Muscle layer of colon (tissue), 2 donors: ENCODE data around the gene MRPS27.

Experiments
- H3K27ac ChIP-seq: one replicate; pipeline ENCODE4 v1.7.0; 2013; ENCODE audit warnings: low read depth, mild to moderate bottlenecking, low read length, moderate library complexity
- H3K27me3 ChIP-seq, 2 donors: one replicate each; pipeline ENCODE4 v1.7.0; 2013; ENCODE audit warnings: low read length in 2 of 2, mild to moderate bottlenecking in 2 of 2; ENCODE audit not compliant: insufficient read depth in 2 of 2, control insufficient read depth in 1 of 2
- H3K36me3 ChIP-seq: one replicate; pipeline ENCODE4 v1.7.0; 2013; ENCODE audit warnings: mild to moderate bottlenecking, low read length; ENCODE audit not compliant: insufficient read depth
- H3K4me1 ChIP-seq: one replicate; pipeline ENCODE4 v1.7.0; 2013; ENCODE audit warnings: mild to moderate bottlenecking, low read length; ENCODE audit not compliant: insufficient read depth
- H3K4me3 ChIP-seq, 2 donors: one replicate each; pipeline ENCODE4 v1.7.0; 2013; ENCODE audit warnings: low read length in 2 of 2, low read depth in 1 of 2, mild to moderate bottlenecking in 1 of 2, moderate library complexity in 1 of 2
- H3K9ac ChIP-seq: one replicate; pipeline ENCODE4 v1.7.0; 2013; ENCODE audit warnings: low read length
- H3K9me3 ChIP-seq: one replicate; pipeline ENCODE4 v1.7.0; 2013; ENCODE audit warnings: mild to moderate bottlenecking, low read length
- donor health status: abdominal sarcoma.
- donor health status: Adenocarcinoma of cecum.

The MRPS27 gene

DNA sequence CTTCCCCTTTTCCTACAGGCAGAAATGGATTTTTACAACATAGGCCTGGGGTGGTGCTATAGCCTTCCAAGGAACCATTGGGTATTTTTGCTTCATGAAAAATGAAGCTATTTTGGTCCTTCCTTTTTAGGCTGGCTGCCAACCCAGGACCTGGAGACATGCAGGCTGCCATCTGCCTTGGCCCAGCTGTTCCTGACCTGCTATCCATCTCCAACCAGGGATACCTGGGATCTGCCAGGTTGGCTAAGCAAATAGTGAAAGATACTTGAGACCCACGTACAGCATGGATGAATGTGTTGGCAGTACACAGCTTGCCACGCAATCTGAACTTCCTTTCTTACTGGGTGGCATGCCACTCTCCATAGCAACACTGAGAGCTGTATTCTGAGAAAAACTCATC lies 31.1 kb downstream of the MRPS27 start:
- Histone ChIP-seq H3K27ac (no peak overlapping the region), H3K4me3 (no peak overlapping the region), H3K9ac (no peak overlapping the region), H3K9me3 (no peaks in the 10 kb centered on the region), H3K4me1 (no peaks in the 10 kb centered on the region), H3K27me3 (no peaks in the 10 kb centered on the region), H3K36me3 (peaks cover 5% of the 10 kb centered on the region)

DNA sequence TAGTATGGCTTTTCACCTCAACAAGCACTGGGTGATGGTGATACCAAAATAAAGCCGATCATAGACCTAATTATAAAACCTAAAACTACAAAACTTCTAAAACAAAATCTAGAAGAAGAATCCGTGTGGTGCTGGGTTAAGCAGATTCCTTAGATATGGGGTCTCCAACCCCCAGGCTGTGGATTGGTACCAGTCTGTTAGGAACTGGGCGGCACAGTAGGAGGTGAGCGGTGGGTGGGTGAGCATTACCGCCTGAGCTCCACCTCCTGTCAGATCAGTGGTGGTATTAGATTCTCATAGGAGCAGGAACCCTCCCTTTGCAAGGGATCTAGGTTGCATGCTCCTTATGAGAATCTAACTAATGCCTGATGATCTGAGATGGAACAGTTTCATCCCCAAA lies 33.2 kb downstream of the MRPS27 start:
- H3K27ac ChIP-seq: no peak overlapping the region
- H3K4me1 ChIP-seq: peaks cover 18% of the 10 kb centered on the region
- no peaks in the 10 kb centered on the region for H3K9me3 ChIP-seq
- no peak overlapping the region for H3K9ac ChIP-seq
- no peaks in the 10 kb centered on the region for H3K27me3 ChIP-seq
- H3K36me3 ChIP-seq: peaks cover 5% of the 10 kb centered on the region
- no peak overlapping the region for H3K4me3 ChIP-seq

GRCh38 chr5:72285424-72285821 lies 34.6 kb downstream of the MRPS27 start:
- peaks cover 5% of the 10 kb centered on the region for H3K36me3 ChIP-seq
- peaks cover 32% of the 10 kb centered on the region for H3K4me1 ChIP-seq
- no peaks in the 10 kb centered on the region for H3K9me3 ChIP-seq
- H3K27ac ChIP-seq: no peak overlapping the region
- no peak overlapping the region for H3K9ac ChIP-seq
- H3K4me3 ChIP-seq: no peak overlapping the region
- H3K27me3 ChIP-seq: no peaks in the 10 kb centered on the region

- no peaks in the 10 kb centered on the region for H3K27me3 ChIP-seq
Observed at GRCh38 chr5:72284559-72285423, 35.2 kb downstream of the MRPS27 start.

GRCh38 chr5:72283358-72283757 lies 36.7 kb downstream of the MRPS27 start:
- Histone ChIP-seq H3K4me3 (no peak overlapping the region), H3K4me1 (peaks cover 33% of the 10 kb centered on the region), H3K9me3 (no peaks in the 10 kb centered on the region), H3K27ac (no peak overlapping the region), H3K36me3 (peaks cover 5% of the 10 kb centered on the region), H3K27me3 (no peaks in the 10 kb centered on the region), H3K9ac (no peak overlapping the region)

More at GRCh38 chr5:72284559-72285423, 35.2 kb downstream of the MRPS27 start:
- H3K4me1 ChIP-seq: peaks cover 33% of the 10 kb centered on the region
- H3K9me3 ChIP-seq: no peaks in the 10 kb centered on the region
- H3K36me3 ChIP-seq: peaks cover 5% of the 10 kb centered on the region
- no peak overlapping the region for H3K27ac ChIP-seq
- H3K9ac ChIP-seq: no peak overlapping the region
- no peak overlapping the region for H3K4me3 ChIP-seq

DNA sequence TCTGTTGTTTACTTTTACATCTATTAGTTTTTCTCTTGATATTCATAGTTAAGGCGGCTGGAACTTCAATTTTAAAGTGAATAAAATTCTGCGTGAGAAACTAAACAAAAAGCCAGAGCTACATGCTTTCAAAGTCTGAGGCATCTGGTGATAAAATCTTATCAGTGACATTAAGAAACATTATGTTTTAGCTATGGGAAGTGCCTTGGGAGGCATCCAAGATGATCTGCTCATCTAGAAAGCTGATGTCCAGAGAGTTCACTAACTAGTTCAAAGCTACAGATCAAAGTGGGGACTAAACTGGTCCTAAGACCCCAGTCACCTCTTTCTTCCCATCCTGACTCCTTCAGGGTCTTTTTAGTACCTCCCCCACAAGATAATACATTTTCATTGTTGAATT lies 37.2 kb downstream of the MRPS27 start:
- Histone ChIP-seq H3K4me1 (peaks cover 33% of the 10 kb centered on the region), H3K27ac (no peak overlapping the region), H3K9me3 (no peaks in the 10 kb centered on the region), H3K36me3 (peaks cover 4% of the 10 kb centered on the region), H3K9ac (no peak overlapping the region), H3K27me3 (no peaks in the 10 kb centered on the region), H3K4me3 (no peak overlapping the region)

- Histone ChIP-seq H3K4me3 (no peak overlapping the region), H3K36me3 (no peaks in the 10 kb centered on the region), H3K4me1 (peaks cover 33% of the 10 kb centered on the region), H3K27ac (peak overlapping the region; percentile 26), H3K9me3 (no peaks in the 10 kb centered on the region), H3K9ac (no peak overlapping the region), H3K27me3 (no peaks in the 10 kb centered on the region)
Observed at GRCh38 chr5:72281764-72282499, 38.1 kb downstream of the MRPS27 start.

DNA sequence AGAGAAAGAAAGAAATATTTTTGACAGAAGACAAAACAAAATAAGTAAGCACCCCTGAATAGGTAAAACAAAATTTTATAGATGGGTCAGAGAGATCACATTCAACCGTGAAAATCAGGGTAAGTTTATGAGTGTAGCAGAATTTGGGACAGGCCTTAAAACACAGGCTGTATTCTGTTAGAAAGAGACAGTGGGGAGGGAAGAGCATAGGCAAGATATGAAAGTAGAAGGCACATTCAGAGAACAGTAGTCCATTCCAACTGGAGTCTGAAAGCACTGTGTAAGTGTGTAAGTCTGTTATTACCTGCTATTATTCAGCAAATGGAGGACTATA lies 38.6 kb downstream of the MRPS27 start:
- H3K27me3 ChIP-seq: no peaks in the 10 kb centered on the region
- no peak overlapping the region for H3K9ac ChIP-seq
- no peak overlapping the region for H3K4me3 ChIP-seq
- H3K36me3 ChIP-seq: no peaks in the 10 kb centered on the region
- H3K27ac ChIP-seq: peak overlapping the region; percentile 26
- H3K4me1 ChIP-seq: peaks cover 33% of the 10 kb centered on the region
- no peaks in the 10 kb centered on the region for H3K9me3 ChIP-seq

DNA sequence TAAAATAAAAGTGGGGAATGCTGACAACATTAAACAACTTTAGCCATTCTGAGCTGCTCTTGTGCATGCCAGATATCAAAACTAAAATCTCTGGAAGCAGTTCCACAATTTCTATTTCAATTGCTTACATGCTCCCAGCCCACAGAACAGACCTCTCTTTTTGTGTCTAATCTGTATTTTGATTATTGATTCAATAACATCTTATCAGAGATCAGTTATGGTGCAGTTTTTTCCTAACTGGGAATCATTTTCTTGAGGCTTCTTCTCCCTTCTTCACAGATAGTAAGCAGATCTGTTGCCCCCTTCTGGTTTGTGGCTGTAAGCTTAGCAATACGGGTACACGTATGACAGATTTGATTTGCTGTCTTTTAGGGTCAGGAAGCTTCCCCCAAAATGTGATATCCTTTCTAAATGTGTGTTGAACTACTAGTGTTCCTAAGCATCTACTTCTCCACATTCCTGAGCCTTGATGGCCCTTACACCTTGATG lies 39.4 kb downstream of the MRPS27 start:
- no peaks in the 10 kb centered on the region for H3K9me3 ChIP-seq
- H3K36me3 ChIP-seq: no peaks in the 10 kb centered on the region
- H3K27me3 ChIP-seq: no peaks in the 10 kb centered on the region
- H3K9ac ChIP-seq: no peak overlapping the region
- H3K4me3 ChIP-seq: no peak overlapping the region
- H3K27ac ChIP-seq: no peak overlapping the region
- peaks cover 33% of the 10 kb centered on the region for H3K4me1 ChIP-seq

GRCh38 chr5:72276219-72276752 lies 43.8 kb downstream of the MRPS27 start:
- H3K4me1 ChIP-seq: peaks cover 16% of the 10 kb centered on the region

DNA sequence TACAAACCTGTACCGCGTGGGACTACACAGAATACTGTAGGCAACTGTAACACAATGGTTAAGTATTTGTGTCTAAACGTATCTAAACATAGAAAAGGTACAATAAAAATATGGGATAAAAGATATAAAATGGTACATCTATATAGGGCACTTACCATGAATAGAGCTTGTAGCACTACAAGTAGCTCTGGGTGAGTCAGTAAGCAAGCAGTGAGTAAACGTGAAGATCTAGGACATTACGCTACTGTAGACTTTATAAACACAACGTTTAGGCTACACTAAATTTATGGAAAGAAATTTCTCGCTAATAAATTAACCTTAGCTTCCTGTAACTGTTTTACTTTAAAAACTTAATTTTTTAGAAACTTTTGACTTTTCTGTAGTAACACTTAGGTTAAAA lies 46.5 kb downstream of the MRPS27 start:
- H3K36me3 ChIP-seq: no peaks in the 10 kb centered on the region
- H3K9me3 ChIP-seq: no peaks in the 10 kb centered on the region
- no peak overlapping the region for H3K27ac ChIP-seq
- H3K4me1 ChIP-seq: peaks cover 10% of the 10 kb centered on the region
- H3K4me3 ChIP-seq: no peak overlapping the region
- no peak overlapping the region for H3K9ac ChIP-seq
- H3K27me3 ChIP-seq: no peaks in the 10 kb centered on the region

More at GRCh38 chr5:72276219-72276752, 43.8 kb downstream of the MRPS27 start:
- H3K27ac ChIP-seq: no peak overlapping the region
- H3K36me3 ChIP-seq: no peaks in the 10 kb centered on the region
- no peak overlapping the region for H3K4me3 ChIP-seq
- no peaks in the 10 kb centered on the region for H3K27me3 ChIP-seq
- H3K9ac ChIP-seq: no peak overlapping the region
- H3K9me3 ChIP-seq: no peaks in the 10 kb centered on the region
